Dermis blood vessel endothelial cell (primary cell): ENCODE data around the gene JPT2. TPM values are rescaled to one million over a fixed set of nuclear protein-coding genes. Genes with fewer than 3 reads are reported as not detected.
A peak's percentile ranks its signal among the peaks of the same experiment; 100 is the strongest.
"Not testable (repeated sequence)": the region's sequence is repeated elsewhere in the genome, so short reads cannot be mapped to it uniquely, and the experiment has no call there.

Source experiments
- DNase-seq: peaks from one replicate; pipeline ENCODE4 v3.0.0; 2010
- total RNA-seq: library from RNA; depleted of rRNA; stranded (reverse); fragments of >200 nt; gene quantifications from 2 replicates; pipeline ENCODE4 v1.2.3, GENCODE V29; 2014

JPT2 gene
- total RNA-seq, 1 donor from 2014 or later, result 63.0 TPM

DNA sequence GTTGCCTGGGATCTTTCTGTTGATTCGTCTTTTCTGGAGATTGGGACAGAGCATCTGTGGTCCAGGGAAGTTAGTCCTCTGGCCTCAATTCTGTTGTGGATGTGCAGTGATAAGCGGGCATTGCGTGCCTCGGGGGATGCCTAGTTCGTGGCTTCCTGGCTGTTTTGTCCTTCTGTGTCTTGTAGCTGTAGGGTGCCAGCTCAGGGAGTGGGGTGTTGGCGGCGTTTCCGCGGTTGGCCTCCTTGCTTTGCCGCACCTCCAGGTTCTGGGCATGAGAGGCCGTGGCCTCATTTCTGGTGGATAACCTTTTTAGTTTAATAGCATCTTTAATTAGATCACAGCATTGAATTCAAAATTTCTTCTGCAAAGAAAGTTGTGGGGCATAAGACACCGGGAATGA lies 1.4 kb upstream of the JPT2 start:
- DNase-seq, result no peak

DNA sequence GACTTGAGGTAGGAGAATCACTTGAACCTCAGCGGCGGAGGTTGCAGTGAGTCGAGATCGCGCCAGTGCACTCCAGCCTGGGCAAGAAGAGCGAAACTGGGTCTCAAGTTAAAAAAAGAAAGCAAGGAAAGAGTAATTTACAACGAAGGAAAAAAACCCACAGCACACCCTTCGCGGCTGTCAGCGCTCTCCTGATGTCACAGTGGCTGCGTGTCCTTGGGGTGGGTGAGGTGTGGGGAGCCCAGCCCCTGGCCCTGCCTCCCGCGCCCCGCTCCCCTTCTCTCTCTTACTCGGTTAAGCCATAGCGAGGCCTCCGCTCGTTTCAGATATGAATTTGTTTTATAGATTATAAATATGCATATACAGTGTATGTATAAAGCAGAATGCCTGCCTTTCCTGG lies 740 bp upstream of the JPT2 start:
- DNase-seq, result no peak

DNA sequence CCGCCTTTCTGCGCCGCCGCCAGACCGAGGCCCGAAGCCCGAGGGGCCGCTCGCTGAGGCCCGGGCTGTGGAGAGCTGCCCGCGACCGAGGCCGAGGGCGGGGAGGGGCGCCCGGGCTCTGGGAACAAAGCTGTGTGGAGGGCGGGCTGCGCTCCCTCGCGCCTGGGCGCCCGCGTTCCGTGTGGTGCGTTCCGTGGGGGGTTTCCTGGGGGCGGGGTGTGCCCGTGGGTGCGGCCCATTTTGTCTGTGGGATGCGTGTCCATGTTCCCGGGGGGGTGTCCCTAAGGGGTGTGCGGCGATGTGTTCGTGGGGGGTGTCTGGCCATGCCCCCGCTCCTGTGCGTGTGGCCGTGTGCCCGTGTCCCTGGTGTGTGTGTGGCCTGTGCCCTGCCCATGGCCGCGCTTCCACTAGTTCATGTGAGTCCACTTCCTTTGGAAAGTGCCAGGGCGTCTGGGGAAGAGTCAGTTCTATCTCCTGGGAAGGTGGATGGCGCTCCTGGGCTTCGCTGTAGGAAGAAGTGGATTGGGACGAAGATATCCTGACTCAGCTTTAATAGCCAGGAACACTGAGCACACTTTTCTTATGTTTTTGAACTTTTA lies 520 bp downstream of the JPT2 start:
- DNase-seq, result peak; percentile 49

DNA sequence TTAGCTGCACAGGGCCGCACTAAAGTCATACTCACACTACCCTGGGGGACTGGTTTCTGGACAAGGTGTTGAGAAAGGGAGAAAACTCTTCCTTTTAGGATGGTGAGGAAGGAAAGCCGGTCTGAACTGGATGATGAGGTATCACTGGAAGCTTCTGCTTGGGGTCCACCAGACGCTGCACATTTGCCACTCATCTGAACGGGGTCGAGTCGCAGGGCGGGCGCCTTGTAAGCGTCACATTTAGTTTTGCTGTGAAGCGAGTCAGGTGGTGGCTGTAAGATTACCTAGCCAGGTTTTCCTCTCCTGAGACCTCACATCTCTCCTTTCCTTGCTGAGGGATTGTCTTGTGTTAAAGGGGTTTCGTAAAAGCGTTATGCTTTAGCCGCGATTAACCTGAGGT lies 2.3 kb downstream of the JPT2 start:
- no peak for DNase-seq

DNA sequence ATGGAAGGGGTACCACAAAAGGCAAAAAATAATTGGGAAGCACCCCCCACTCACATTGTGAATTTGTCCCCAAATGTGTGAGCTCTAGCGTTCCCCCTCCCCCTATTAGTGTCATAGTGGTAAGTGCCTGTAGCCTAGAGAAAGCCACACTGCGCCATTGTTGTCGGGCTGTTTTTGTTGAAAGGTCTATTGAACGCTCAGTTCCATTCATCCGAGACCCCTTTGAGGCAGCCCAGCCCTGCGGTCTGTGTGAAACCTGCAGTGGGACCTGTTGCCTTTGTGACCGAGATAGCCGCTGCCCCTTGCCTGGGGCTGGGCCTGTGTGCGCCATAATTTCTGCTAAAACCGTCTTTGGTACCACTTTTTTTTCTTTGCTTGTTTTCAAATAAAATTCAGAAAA lies 3.0 kb downstream of the JPT2 start:
- DNase-seq, result no peak

DNA sequence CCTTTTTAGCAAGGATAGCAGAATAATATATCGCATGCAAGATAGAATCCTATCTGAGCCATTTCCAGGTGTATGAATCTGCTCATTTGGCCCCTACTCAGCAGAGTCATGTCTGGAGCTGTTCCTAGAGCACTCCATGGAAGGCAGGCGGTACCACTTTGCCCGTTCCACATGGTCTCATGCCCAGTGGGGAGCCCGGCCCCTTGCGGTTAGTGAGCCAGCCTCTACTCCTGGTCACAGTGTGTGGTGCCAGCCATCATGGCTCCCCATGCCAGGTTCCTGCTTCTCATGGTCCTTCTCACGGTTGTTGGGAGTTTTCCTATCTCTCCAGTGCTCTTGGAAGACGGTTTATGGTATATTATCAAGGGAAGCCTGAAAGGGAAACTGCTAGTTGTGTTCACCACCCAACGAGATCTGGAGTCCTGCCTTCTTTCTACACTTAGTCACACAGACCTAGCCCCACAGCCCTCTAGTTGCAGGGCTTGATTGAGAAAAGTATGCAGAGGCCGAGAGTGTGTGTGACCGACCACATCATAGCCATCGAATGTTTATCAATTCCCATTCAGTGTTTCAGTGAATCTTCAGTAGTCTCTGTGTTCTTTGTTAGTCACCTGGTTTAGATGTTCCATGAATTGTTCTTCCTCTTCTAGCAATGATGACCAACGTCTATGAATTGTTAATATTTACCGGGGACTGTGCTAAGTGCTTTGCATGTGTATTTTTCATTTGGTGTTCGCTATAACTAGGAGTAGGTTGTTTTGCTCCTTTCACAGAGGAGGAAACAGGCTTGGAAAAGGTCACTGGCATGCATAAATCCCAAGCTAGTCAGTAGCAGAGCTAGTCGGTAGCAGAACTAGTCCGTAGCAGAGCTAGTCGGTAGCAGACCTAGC lies 9.6 kb downstream of the JPT2 start:
- DNase-seq, result no peak

DNA sequence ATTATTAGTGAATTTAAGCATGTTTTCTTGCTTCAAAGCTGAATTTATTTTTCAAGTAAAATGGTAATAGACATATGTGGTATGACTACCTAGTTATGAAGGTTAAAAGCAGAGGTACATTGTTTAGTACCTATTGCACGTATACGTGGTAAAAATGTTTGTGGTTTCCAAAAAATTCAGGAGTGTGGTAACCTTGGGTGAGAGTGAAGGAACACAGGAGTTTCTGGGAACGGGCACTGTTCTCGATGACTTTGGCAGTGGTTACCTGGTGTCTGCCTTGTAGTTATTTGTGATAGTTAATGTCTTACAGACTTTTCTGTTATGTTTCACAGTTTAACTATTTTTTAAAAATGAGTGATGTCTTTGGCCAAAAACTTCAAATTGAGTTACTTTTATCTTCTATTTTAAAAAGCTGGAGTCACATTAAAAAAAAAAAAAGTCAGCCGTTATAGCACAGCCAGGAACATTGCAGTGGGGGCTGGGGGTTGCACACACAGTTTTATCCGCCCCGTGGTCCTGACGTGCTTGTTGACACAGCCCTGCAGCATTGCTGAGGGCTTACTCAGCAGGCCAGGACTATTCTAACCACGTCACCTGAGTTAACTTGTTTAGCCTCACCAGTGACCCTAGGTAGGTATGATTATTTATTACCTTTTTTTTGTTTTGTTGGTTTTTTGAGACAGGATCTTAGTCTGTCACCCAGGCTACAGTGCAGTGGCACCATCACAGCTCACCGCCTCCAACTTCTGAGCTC lies 10.9 kb downstream of the JPT2 start:
- DNase-seq, result peak; percentile 72

DNA sequence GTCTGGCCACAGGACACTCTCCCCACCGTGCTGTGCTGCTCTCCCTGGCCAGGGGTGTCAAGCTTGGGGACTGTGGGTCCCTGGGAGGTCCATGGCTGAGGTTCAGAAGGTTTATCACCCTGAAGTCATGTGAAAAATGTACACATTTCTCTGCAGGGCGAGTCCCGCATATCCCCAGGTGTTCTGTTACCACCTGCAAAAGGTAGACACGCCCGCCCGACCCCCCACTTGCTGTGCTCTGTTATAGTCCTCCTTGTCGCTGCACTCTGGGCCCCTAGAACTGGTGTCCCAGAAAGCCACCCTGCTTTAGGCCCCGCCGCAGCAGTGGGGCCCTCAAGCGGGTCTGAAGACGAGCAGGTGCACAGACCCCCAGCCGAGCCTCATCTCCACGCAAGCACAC lies 11.8 kb downstream of the JPT2 start:
- DNase-seq, result no peak

DNA sequence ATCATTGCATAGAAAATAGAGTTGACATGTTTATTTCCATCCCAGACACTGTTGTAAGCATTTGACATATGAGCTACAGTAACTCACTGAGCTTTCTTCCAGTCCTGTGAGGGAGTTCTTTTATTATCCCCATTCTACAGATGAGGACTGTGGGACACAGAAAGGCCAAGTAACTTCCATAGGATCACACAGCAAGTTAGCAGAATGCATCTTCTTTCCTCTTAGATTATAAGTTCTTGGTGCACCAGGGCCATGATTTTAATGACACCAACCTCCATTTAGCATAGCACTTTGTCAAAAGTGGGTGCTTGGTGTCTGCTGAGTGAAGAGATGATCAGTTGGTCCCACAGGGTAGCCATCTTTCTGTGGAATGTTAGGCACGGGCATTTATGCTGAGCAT lies 12.7 kb downstream of the JPT2 start:
- no peak for DNase-seq

DNA sequence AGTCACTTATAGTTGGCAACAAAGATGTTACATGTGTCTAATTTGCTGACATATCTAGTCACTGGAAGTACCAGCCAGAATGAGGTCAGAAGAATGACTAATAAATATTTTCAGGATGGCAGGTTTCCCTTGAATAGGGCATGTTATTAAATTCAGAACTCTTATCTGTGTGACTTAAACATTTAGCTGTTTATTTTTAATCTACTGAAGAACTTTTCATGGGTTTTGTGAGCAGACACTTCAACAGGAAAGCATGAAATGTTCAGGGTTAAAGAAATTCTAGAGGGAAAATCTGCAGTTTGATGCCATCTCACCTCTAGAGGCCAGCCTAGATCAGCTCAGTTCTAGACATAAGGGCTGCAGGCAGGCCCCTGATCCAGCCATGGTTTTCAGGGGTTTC lies 13.2 kb downstream of the JPT2 start:
- DNase-seq, result peak; percentile 40

DNA sequence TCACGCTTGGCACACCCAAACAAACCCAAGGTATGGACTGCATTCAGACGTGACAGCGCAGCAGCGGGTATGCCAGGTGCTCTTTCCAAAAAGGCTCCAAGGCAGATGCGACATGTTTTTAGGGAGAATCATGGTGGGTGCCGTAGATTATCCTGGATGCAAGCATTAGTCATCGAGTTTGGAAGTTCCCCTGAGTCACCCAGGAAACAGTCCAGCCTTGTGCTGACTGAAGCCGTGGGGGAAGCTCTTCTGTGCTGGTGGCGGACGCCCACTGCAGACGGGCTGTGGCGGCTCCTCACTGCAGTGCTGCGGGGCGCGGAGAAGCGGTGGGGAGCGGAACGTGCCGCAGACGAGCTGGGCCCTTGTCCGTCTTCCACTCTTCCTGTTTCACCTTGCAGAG lies 13.9 kb downstream of the JPT2 start:
- DNase-seq, result no peak

DNA sequence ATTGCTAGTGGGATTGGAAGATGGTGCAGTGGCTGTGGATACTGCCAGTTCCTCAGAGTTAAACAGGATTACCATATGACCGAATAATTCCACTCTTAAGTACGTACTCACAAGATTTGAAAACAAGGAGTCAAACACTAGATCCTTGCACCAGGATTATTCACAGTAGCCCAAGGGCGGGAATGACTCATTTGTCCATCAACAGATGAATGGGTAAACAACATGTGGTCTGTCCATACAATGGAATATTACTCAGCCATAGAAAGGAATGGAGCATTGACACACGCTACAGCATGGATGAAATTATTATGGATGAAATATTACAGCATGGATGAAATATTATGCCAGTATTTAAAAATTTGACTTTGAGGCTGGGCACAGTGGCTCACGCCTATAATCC lies 18.8 kb downstream of the JPT2 start:
- no peak for DNase-seq

DNA sequence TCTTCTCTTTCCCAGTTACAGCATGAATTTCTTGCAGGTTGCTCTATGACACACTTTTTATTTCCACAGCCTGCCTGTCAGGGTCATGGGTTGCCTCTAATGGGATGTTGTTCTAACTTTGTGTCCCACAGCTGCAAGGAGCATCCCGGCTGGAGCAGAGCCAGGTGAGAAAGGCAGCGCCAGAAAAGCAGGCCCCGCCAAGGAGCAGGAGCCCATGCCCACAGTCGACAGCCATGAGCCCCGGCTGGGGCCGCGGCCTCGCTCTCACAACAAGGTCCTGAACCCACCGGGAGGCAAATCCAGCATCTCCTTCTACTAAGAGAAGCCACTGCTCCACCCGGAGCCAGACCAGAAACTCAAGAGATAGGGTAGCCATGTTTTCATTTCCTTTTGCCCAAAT lies 20.6 kb downstream of the JPT2 start:
- no peak for DNase-seq

DNA sequence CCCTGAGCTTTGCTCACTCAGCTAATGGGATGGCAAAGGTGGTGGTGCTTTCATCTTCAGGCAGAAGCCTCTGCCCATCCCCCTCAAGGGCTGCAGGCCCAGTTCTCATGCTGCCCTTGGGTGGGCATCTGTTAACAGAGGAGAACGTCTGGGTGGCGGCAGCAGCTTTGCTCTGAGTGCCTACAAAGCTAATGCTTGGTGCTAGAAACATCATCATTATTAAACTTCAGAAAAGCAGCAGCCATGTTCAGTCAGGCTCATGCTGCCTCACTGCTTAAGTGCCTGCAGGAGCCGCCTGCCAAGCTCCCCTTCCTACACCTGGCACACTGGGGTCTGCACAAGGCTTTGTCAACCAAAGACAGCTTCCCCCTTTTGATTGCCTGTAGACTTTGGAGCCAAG lies 22.2 kb downstream of the JPT2 start:
- no peak for DNase-seq

DNA sequence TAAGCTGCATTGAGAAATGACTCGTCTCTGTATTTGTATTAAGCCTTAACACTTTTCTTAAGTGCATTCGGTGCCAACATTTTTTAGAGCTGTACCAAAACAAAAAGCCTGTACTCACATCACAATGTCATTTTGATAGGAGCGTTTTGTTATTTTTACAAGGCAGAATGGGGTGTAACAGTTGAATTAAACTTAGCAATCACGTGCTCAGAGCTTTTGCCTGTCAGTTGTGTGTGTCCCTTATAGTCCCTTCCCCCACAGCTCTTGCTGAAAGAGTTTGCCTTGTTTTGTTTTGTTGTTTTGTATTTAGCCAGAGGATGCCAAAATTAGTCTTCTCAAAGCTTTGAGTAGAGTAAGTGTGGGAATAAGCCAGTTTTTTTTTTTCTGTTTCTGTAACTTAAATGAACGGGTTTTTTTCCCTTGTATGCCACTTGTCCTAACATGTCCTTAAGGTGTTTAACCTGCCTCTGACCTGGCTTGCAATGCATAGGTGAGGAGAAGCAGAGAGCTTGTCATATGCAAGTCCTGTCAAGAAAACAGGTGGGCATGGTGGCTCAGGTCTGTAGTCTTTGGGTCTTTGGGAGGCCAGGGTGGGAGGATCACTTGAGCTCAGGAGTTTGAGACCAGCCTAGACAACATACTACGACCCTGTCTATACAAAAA lies 23.3 kb downstream of the JPT2 start:
- no peak for DNase-seq

DNA sequence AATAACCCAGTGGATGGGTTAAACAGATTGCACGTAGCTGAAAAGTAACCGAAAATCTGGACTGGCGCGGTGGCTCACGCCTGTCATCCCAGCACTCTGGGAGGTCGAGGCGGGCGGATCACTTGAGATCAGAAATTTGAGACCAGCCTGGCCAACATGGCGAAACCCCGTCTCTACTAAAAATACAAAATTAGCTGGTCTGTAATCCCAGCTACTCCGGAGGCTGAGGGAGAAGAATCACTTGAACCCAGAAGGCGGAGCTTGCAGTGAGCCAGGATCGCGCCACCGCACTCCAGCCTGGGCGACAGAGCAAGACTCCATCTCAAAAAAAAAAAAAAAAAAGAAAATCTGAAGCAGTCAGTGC lies 27.2 kb downstream of the JPT2 start:
- DNase-seq, result not testable (repeated sequence)

DNA sequence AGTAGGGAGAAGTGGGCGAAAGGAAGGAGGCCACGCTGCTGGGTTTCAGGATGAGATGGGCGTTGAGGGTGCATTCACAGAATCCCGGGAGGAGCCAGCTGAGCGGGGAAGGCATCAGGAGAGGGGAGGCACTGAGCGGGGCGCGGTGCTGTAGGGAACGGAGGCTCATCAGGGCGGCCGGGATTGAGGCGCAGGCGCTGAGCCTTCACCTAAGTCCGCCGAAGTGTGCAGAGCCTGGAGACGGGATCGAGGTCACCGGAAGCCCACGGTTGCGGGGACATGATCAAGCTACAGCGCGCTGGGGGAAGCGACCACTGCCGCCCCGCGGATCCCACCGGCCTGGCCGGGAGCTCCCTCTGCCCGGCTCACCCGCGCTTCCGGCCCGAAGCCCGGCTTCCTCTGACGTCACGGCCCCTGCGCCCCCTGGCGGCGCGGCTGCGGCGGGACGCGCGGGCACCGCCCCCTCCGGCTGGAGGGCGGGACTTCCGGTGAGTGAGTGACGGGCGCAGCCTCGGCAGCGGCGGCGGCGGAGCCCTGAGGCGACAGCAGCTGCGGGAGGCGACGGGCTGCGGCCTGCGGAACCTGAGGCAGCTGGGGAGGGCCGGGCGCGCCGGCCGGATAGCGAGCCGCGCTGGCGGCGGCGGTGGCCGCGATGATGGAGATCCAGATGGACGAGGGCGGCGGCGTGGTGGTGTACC lies 27.8 kb downstream of the JPT2 start, which contains the start of gene MAPK8IP3:
MAPK8IP3 (plus strand) TSS at position 508 of the 698 bp plus-strand sequence; CDS start at position 653, 145 bp downstream.
- DNase-seq, result peak; percentile 92

DNA sequence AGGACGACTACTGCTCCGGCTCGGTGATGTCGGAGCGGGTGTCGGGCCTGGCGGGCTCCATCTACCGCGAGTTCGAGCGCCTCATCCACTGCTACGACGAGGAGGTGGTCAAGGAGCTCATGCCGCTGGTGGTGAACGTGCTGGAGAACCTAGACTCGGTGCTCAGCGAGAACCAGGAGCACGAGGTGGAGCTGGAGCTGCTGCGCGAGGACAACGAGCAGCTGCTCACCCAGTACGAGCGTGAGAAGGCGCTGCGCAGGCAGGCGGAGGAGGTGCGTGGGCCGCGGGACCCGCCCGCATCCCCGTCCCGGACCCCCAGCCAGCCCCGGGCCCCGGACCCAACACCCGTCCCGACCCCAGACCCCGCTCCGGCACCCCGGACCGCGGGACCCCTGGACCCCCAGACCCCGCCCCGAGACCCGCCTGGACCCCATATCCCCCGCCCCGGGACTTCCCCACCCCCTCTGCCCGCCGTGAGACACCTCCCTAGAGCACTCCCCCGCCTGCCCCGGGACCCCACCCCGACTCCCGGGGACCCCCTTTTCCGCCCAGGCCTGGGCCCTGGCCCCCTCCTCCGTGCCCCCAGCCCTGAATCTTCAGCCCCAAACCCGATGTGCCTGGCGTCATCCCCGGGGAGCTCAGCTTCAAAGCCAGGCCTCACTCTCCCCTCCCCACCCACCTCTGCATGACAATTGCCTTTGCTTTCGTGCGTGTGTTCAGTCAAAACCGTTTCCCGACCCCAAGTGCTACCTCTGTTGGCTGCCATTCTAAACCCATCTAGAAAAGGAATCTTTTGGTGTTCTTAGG lies 28.5 kb downstream of the JPT2 start:
- peak; percentile 52 for DNase-seq

DNA sequence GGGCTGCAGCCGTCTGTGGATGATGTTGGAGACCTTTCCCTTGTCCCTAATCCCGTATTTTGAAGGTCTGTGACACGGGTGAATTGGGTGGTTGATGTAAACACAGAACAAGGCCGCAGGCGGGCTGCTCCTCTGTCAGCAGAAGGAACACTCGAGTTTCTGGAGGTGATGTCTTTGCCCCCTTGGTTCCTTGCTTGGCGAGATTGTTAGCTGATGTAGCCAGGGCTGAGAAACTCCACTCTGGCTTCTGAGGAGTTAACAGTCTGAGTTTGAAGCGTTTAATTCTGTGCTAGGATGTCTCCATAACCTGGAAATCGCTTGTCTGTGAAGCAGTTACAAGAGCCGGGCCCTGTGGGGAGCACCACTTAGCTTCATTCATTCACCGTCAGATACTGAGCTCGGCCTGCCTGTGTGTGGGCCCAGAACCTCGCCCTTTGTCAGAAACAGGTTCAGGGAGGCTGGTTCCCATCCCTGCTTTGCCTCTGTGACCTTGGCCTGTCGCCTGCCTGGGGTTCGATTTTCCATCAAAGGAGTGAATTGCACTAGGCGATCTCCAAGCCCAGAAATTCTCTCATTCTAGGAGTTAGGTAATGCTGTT lies 29.2 kb downstream of the JPT2 start:
- DNase-seq, result peak; percentile 48

DNA sequence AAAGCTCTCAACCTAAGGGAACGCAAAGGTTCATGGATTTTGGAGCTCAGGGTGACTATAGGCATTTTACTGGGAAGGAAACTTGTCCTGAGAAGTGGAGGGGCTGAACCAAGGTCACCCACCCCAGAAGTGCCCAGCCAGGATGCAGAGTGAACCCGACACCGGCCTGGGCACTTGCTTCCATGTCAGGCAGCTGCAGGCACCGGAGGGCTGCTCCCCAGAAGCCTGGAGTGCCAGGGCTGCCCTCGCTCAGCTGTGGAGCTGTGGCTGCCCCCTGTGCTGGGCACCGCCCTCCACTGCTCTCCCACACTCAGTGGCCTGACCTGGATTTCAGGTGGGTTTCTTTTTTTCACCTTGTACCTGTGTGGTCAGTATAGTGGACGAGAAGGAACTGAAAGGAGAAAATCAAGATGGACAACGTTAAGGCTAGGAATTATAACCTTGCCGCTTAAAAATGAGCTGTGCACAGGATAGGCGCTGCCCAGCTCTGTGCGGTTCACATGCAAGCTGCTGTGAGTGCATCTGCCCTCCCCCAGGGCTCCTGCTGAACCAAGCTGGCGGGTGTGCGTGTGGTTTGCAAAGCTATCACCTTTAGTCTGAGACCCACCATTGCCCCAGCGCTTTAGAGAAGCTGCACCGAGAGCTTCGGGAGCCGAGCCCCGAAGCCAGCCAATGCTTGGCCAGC lies 30.1 kb downstream of the JPT2 start:
- no peak for DNase-seq
